ENCODE data around the gene BCL2L12. TPM values are rescaled to one million over a fixed set of nuclear protein-coding genes. Genes with fewer than 3 reads are reported as not detected.
"Not testable (repeated sequence)": the region's sequence is repeated elsewhere in the genome, so short reads cannot be mapped to it uniquely, and the experiment has no call there.

Gene BCL2L12, protein sequence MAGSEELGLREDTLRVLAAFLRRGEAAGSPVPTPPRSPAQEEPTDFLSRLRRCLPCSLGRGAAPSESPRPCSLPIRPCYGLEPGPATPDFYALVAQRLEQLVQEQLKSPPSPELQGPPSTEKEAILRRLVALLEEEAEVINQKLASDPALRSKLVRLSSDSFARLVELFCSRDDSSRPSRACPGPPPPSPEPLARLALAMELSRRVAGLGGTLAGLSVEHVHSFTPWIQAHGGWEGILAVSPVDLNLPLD
- polyA plus RNA-seq (ENCODE audit: insufficient read length in 10 of 10): 10 to 100 TPM; 21.3 to 32.7 (median 25.3) TPM
- long read RNA-seq, donor 1, transcript BCL2L12-212 (7 exons, 1,854 nt): major isoform, 6 of 16 reads
- long read RNA-seq, donor 1, partial matches to known transcripts: 7 of 16 reads
- long read RNA-seq, donor 1, other reads (novel, unspliced or antisense): 0 of 16 reads
- long read RNA-seq, donor 2, partial matches to known transcripts: 0 of 5 reads
- long read RNA-seq, donor 2, other reads (novel, unspliced or antisense): 0 of 5 reads
- long read RNA-seq, donor 3: 0 reads
- long read RNA-seq, donor 4, partial matches to known transcripts: 0 of 3 reads
- long read RNA-seq, donor 4, other reads (novel, unspliced or antisense): 0 of 3 reads
- long read RNA-seq, donor 5, transcript BCL2L12-212 (7 exons, 1,854 nt): major isoform, 5 of 11 reads
- long read RNA-seq, donor 5, partial matches to known transcripts: 0 of 11 reads
- long read RNA-seq, donor 5, other reads (novel, unspliced or antisense): 0 of 11 reads
- long read RNA-seq, donor 6, transcript BCL2L12-212 (7 exons, 1,854 nt): major isoform, 8 of 15 reads
- long read RNA-seq, donor 6, partial matches to known transcripts: 6 of 15 reads
- long read RNA-seq, donor 6, other reads (novel, unspliced or antisense): 0 of 15 reads
- long read RNA-seq, donor 7, partial matches to known transcripts: 6 of 11 reads
- long read RNA-seq, donor 7, other reads (novel, unspliced or antisense): 0 of 11 reads
- long read RNA-seq, donor 8, transcript BCL2L12-212 (7 exons, 1,854 nt): major isoform, 8 of 9 reads
- long read RNA-seq, donor 8, partial matches to known transcripts: 0 of 9 reads
- long read RNA-seq, donor 8, other reads (novel, unspliced or antisense): 0 of 9 reads
- long read RNA-seq, donor 9, partial matches to known transcripts: 0 of 1 reads
- long read RNA-seq, donor 9, other reads (novel, unspliced or antisense): 0 of 1 reads

DNA sequence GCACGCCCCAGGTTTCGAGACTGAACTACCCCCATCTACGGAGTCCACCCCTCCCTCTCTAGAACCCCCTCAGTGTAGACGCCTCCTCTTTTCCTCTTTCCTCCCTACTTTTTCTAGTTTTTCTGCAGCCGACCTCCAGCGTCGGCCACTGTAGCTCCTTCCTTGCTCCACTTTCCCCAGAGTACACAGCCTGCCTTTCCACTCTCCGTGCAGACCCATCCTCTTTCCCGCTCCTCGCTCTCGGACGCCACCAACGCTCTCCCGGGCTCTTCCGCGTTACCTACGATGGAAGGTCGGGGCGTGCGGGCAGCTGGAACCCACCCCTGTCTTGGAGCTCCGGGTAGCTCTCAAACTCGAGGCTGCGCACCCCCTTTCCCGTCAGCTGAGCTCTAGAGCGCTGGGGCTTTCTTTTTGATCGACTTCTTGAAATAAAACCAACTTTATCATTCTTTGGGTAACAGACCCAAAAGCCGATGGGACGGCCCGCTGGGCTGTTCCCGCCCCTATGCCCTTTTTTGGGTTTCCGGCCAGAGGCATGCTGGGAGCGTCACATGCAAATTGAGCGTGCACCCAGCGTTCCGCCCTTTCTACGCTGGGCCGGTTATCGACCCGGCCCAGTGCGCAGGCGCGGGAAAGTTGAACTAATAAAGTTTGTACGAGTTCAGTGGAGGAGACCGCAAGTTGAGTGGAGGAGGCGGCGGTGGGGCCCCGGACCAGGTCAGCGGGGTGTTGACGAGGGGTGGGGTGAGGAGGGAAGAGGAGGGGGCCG lies at the start of gene BCL2L12, which contains the start of gene IRF3:
BCL2L12 (plus strand) TSS at position 583 of the 769 bp plus-strand sequence. CDS start 760 bp downstream, outside the sequence.
IRF3 (minus strand) TSS at position 507 of the 769 bp plus-strand sequence. CDS start 1,019 bp downstream, outside the sequence.
- DNase-seq: peak; percentile 97 to 99 (median 99)

DNA sequence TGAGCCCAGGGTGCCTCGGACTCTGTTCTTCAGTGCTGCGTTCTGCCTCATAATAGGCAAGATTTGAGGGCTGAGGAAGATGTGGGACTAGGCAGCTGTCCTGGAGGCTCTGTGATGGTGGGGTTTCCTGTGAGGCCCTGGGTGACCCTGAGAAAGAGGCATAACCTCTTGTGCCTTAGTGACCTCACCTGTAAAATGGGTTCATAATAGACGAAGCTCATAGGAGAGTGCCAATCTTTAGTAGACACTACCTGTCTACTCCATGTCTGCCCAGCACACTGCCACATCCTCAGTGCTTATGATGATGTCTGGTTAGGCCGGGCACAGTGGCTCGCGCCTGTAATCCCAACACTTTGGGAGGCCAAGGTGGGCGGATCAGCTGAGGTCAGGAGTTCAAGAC lies 49.2 kb upstream of the BCL2L12 start:
- DNase-seq: no peak

DNA sequence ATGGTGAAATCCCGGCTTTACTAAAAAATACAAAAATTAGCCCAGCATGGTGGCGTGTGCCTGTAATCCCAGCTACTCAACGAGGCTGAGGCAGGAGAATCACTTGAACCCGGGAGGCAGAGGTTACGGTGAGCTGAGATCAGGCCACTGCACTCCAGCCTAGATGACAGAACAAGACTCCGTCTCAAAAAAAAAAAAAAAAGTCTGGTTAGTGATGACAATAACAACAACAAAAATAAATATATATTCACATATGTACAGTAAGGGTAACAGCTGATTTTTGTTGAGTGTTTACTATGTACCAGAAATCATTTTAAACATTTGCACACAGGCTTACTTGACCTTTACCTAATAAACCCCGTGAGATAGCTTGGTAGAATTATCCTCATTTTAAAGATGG lies 48.8 kb upstream of the BCL2L12 start:
- no peak for DNase-seq

DNA sequence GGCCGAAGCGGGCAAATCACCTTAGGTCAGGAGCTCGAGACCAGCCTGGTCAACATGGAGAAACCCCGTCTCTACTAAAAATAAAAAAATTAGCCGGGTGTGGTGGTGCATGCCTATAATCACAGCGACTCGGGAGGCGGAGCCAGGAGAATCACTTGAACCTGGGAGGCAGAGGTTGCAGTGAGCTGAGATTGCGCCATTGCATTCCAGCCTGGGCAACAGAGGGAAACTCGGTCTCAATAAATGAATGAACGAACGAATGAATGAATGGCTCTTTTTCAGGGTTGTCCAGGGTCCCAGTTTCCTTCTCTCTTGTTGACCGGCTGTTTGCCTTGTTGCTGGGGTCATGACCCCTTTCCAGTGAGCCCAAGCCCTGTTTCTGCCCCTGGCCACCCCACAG lies 47.9 kb upstream of the BCL2L12 start:
- not testable (repeated sequence) for DNase-seq

DNA sequence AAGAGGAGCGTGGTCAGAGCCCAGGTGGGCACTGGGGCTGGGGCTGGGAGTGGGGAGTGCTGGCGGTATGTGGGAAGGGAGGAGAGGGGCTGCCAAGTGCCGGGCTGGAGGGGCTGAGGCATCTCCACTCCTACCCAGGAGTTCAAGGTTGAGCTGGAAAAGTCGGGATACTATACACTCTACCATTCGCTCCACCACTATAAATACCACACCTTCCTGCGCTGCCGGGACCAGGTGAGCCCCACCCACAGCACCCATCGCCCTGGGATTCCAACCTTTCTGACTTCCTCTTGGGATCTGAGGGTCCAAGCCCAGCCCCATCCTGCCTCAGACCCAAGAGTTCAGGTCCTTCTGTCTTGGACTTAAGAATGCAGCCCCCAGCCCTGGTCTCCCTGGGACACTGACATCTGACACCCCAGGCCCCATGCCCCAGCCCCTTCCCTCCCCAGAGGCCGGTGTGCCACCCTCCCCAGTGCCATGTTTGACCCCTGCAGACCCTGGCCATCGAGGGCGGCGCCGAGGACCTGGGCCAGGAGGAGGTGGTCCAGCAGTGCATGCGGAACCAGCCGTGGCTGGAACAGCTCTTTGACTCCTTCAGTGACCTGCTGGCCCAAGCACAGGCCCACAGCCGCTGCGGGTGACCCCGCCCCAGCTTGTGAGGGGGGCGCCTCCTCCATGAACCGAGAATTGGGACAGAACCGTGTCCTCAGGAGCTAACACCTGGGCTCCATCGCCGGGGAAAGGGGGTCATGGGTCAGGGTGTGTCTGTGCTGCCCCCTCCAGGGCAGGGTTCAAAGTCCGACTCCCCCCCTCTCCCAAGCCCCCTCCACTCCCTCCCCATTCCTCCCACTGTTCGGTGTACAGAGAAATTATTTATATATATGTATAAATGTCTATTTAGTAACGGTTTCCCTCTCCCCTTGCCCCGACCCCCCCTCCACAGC lies 40.5 kb upstream of the BCL2L12 start:
- DNase-seq: no peak

DNA sequence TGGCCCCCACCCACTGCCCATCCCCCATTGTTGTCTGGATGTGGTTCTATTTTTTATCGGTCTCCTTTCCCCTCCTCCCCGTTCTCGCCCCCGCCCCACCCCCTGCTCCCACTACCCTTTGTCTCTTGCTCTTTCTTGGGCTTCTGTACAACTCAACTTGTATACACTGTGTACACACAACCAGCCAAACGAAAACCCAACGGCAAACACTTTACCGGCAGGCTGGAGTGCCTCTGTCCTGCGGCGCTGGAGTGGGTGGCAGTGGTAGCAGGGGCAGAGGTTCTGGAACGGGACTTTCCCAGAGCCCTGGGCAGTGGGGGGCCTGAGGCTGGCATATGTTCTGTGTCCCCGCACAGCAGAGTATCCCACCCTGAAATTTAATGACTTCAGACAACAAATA lies 39.5 kb upstream of the BCL2L12 start:
- no peak for DNase-seq

DNA sequence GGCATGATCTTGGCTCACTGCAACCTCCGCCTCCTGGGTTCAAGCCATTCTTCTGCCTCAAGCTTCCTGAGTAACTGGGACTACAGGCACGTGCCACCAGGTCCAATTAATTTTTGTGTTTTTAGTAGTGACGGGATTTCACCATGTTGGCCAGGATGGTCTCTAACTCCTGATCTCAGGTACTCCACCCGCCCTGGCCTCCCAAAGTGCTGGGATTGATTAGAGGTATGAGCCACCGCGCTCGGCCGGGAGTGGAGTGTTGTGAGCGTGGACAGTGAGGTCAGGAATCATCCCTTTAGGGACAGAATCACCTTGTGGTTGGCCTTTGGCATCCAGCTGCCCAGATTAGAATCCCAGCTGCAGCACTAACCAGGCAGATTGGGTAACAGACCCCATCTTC lies 36.1 kb upstream of the BCL2L12 start:
- DNase-seq: no peak

DNA sequence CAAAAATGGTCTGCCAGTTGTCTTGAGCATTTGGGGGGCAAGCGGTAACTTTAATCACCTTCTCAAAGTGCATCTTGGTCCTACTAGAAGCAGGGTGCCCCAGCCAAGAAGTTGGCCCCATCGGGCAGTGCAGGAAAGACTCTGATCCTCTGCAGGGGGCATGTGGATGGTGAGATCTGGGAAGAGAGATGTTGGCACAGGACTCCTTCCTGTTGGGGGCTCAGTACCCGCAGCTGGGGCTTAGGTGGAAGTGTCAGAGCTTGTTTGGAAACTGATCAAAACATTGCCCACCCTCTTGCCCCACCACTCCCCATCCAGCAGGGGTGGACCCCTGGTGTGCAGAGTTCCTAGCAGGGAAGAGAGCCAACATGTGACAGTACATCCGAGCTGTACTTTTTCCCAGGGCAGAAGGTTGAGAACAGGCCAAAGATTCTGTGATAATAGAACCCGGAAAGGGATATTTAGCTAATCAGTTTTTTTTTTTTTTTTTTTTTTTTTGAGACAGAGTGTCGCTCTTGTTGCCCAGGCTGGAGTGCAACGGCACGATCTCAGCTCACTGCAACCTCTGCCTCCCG lies 34.6 kb upstream of the BCL2L12 start:
- peak in 1 of 3 donors; percentile 23 for DNase-seq

DNA sequence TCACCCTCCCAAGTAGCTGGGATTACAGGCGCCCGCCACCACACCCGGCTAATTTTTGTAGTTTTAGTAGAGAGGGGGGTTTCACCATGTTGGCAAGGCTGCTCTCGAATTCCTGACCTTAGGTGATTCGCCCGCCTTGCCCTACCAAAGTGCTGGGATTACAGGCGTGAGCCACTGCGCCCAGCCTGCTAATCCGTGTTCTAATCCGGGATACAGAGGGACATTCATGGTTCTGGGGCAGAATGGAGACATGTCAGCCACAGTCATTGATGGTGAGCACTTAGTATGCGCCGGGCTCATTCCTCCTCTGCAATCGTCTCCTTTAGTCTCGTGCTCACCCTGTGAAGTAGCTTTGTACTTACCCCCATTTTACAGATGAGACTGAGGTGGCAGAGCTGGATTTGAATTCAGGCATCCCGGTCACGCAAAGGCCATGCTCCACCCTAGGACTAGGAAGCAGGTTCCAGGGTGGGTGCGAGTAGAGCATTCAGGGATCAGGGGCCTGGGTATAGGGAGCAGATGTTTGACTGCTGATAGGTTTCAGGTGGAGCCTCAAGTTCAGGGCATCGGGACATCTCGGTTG lies 34.0 kb upstream of the BCL2L12 start:
- no peak for DNase-seq

DNA sequence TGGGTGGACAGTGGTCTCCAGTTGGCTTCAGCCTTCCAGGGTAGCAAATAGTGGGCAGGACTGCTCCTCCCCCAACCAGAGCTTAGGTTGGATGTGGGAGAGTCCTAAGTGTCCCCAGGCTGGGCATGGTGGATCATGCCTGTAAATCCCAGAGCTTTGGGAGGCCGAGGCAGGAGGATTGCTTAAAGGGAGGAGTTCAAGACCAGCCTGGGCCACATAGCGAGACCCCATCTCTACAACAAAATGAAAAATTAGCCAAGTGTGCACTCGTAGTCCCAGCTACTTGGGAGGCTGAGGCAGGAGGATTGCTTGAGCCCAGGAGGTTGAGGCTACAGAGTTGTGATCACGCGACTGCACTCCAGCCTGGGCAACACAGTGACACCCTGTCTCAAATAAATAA lies 33.2 kb upstream of the BCL2L12 start:
- no peak for DNase-seq

DNA sequence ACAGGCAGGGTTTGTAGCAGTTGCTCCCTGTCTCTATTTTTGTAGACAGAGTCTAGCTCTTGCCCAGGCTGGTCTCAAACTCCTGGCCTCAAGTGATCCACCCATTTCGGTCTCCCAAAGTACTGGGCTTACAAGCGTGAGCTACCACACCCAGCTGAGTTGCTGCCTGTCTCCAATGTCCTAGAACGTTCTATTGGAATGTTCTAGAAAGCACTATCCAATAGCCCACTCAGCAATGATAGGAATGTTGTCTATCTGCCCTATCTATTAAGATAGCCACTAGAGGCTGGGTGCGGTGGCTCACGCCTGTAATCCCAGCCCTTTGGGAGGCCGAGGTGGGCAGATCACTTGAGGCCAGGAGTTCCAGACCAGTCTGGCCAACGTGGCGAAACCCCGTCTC lies 32.5 kb upstream of the BCL2L12 start:
- not testable (repeated sequence) for DNase-seq

DNA sequence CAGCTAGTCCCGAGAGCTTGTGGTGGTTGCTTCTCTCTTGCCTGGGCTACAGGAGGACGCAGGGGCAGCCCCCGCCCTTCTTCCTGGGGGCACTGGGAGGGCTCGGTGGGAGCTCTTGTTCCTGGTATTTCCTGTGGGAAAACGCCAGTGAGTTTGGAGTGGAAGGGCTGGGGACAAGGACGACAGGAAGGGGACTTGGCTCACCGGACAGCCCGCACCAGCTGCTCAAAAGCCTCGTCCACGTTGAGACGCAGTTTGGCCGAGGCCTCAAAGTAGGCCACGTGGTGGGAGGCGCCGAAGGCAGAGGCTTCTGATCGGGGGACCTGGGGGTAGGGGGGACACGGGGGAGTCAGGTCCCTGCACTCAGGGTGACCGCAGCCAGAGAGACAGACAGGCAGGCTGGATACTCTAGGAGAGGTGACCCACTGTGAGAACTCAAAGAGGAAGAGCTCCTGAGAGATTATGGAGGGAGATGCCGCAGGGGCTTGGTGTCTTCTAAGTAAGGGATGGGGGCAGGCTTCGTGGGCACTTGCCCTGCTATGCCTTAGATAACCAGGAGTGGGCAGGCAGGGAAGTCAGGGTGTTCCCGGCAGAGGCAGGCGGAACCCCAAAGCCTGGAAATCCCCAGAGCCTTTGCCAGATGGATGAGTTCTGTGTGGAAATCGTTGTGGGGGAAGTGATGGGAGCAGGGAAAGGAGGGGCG lies 30.1 kb upstream of the BCL2L12 start:
- DNase-seq: peak in 1 of 3 donors; percentile 36

DNA sequence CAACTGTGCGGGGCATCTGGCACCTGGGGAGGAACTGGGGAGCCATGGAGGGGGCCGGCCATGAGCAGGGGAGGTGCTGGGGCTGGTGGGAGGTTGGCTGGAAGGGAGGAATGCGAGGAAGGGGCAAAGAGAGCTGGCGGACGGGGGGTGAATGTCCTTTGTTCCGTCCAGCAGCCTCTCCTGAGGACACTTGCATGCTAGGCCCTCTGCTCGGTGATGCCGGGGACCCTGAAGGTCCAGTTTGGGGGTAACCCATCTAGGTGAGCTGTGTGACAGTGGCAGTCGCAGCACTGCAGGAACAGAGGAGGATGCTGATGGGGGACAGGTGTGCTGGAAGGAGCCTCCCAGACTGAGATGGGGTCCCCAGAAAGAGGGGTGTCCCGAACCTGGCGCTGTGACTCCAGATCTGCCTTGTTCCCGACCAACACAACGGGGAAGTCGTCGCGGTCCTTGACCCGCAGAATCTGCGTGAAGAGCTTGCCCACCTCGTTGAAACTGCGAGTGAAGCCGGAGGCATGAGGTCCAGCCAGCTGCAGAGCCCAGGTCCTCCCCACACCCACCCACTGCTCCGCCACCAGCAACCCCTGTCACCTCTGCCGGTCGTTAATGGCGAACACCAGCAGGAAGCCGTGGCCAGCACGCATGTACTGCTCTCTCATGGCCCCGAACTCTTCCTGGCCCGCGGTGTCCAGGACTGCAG lies 29.4 kb upstream of the BCL2L12 start:
- DNase-seq: no peak

DNA sequence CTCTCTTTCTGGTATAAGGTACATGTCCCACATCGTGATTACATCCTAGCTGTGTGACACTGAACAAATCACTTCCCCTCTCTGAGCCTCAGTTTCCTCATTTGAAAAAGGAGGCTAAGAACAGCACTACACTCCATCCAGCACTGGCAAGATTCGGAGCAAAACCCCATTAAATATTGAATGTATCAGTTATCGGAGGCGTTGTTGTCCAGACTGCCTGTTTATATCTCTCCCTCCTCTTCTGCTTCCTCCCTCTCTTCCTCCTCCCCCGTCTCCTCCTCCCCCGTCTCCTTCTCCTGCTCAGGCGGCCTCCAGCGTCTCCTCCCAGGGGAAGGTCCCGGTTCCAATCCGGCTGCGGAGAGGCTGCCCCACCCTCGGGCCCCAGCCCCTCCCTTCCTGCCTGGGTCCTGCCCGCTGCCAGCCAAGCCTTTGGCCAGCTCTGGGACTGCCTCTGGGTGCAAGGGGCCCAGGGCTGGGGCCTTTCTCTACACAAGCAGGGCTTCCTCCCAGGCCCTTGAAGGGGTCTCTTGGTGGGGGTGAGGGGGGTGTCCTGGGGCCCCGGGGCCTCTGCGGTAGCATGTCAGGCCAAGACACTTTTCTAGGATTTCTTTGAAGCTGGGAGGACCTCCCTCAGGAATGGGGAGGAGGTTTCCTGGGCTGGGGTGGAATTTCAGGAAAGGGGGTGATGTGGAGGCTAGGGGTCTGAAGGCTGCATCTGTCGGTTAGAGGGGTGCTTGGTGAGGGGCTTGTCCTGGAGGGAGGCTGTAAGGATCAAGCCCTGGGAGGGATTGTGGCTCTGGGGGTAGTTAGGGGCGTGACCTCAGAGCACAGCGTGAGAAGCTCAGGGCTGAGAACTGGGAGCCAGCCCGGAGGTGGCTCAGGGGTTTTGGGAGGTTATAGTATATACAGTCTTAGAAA lies 27.7 kb upstream of the BCL2L12 start:
- DNase-seq: peak; percentile 51 to 80 (median 58)

DNA sequence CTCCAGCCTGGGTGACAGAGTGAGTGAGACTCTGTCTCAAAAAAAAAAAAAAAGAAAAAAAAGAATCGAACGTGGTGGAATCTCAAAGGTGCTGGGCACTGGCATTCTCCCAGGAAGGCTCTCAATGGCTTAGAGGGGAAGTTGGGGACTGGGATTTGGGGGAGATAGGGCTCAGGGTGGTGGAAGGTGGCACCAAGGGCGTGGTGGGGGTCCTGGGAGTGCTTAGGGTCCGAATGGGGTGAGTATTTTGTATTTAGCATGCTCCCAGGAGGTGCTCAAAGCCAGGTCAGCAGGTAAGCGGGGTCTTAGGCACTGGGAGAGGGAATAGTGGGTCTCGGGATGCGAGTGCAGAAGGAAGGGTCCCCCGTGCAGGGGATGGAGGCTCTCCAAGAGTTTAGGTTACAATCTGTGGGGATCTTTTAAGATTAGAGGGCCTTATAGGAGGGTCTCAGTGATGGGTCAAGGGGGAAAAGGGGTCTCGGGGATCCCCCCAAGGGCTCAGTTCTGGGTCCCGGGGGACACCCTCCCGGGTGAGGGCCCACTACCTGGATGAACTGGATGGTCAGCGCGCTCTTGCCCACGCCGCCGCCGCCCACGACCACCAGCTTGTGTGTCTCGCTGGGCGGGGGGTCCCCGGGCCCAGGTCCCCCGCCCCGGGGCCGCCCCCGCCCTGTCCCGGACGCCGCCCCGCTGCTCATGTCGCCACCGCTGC lies 26.2 kb upstream of the BCL2L12 start:
- peak in 1 of 3 donors; percentile 65 for DNase-seq

All from muscle of back (tissue), 13 donors.